ENCODE measurements around the gene PINLYP. TPM values are rescaled to one million over a fixed set of nuclear protein-coding genes. Genes with fewer than 3 reads are reported as not detected.

Gene PINLYP
- total and polyA plus RNA-seq, 2 of the 13 experiments (the other 11 are each of a cell fraction or from before 2014, with no cell fraction given): 0.21 to 0.24 TPM

DNA sequence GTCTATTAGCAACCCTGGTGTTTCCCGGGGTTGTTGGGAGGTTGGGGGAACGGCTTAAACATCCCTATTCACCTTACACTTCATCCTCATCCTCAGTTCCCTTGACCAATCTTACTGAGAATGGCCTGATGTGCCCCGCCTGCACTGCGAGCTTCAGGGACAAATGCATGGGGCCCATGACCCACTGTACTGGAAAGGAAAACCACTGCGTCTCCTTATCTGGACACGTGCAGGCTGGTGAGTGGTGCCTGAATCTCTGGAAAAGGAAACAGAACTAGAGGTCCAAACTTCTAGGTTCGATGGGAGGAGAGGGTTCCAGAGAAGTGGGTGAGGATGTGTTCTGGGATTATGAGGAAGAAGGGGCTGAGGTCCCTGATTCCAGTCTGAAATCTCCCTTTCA lies 5.9 kb downstream of the PINLYP start:
- Histone ChIP-seq H3K27ac (ENCODE audit: extremely low read length, insufficient read depth, low read length) (no peak overlapping the region), H2AFZ (ENCODE audit: low read length) (no peak overlapping the region), H3K27me3 (ENCODE audit: control insufficient read depth in 1 of 2, insufficient read depth in 2 of 2, low read length in 2 of 2) (no peaks in the 10 kb centered on the region), H3K36me3 (replicated peaks in 1 of 2; ENCODE audit: control insufficient read depth in 1 of 2, insufficient read depth in 2 of 2, low read length in 2 of 2) (no peaks in the 10 kb centered on the region), H3K9me3 (ENCODE audit: low read length) (no peaks in the 10 kb centered on the region), H4K20me1 (ENCODE audit: insufficient read depth, low read length) (no peaks in the 10 kb centered on the region), H3K79me2 (ENCODE audit: insufficient read depth, low read length) (no peaks in the 10 kb centered on the region), H3K4me3 (replicated peaks in 1 of 3; ENCODE audit: insufficient read depth in 1 of 3, low read depth in 2 of 3, low read length in 3 of 3) (no peak overlapping the region), H3K4me2 (ENCODE audit: low read depth, low read length) (no peak overlapping the region), H3K4me1 (ENCODE audit: insufficient read depth, low read length) (peaks cover 16% of the 10 kb centered on the region), H3K9ac (ENCODE audit: insufficient read depth, low read depth, low read length) (no peak overlapping the region)
- POLR2A ChIA-PET: no interaction called here
- TF ChIP-seq, protein P1, sequence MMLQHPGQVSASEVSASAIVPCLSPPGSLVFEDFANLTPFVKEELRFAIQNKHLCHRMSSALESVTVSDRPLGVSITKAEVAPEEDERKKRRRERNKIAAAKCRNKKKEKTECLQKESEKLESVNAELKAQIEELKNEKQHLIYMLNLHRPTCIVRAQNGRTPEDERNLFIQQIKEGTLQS (CRISPR knock-in tag; IDR thresholded peaks at IDR 0.05): no peak
- TF ChIP-seq, protein P2, sequence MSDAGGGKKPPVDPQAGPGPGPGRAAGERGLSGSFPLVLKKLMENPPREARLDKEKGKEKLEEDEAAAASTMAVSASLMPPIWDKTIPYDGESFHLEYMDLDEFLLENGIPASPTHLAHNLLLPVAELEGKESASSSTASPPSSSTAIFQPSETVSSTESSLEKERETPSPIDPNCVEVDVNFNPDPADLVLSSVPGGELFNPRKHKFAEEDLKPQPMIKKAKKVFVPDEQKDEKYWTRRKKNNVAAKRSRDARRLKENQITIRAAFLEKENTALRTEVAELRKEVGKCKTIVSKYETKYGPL (CRISPR knock-in tag; IDR thresholded peaks at IDR 0.05): no peak
- no peak for TF ChIP-seq MIXL1 (CRISPR knock-in tag; IDR thresholded peaks at IDR 0.05)
- TF ChIP-seq TMF1 (CRISPR knock-in tag; IDR thresholded peaks at IDR 0.05; ENCODE audit: low read depth): no peak
- TF ChIP-seq ARNTL (CRISPR knock-in tag; IDR thresholded peaks at IDR 0.05): no peak
- TF ChIP-seq ATF7 (IDR thresholded peaks at IDR 0.05): no peak
- TF ChIP-seq ATF7 (CRISPR knock-in tag; IDR thresholded peaks at IDR 0.05): no peak
- TF ChIP-seq RAD51 (IDR thresholded peaks at IDR 0.05; ENCODE audit: borderline replicate concordance): no peak
- TF ChIP-seq THAP11 (CRISPR knock-in tag; IDR thresholded peaks at IDR 0.05): no peak
- TF ChIP-seq ZNF136 (CRISPR knock-in tag; IDR thresholded peaks at IDR 0.05; ENCODE audit: low read depth): no peak
- TF ChIP-seq MATR3 (CRISPR knock-in tag; IDR thresholded peaks at IDR 0.05): no peak
- TF ChIP-seq SP140L (CRISPR knock-in tag; IDR thresholded peaks at IDR 0.05; ENCODE audit: borderline replicate concordance): no peak
- intact Hi-C loops (cut with micrococcal nuclease; ENCODE audit: unreplicated experiment) (no loop called here), in situ Hi-C loops (cut with HindIII; ENCODE audit: extremely low pct_ligation_motif_present, low pct_unique_long_range_greater_than_20kb) (no loop called here)
- 46% methylated on average over 7 of the region's 7 CpGs for WGBS (ENCODE audit: low lambda C conversion rate)
- ATAC-seq (no peak), DNase-seq (ENCODE audit: low spot score) (no peak), FAIRE-seq (no peak)
- BruUV-seq (replicated peaks): no TSS peak
- CTCF ChIA-PET (ENCODE audit: low intra/inter-chr PET ratio, low total read pairs): no interaction called here

Data from HepG2 (cell line).